OCI-LY1 (cell line): Measurements from ENCODE around the gene NFYC.

ENCODE experiments used
- H2AFZ ChIP-seq: fragments of 200-600 bp; sonication (generic), shearing (Covaris generic); 2 replicates; pipeline ENCODE4 v1.6.0; 2014; ENCODE audit warnings: antibody characterized with exemption, mild to moderate bottlenecking, low read length
- H3F3A ChIP-seq: fragments of 200-600 bp; sonication (generic), shearing (Covaris generic); 2 replicates; pipeline ENCODE4 v1.6.0; 2014; ENCODE audit warnings: mild to moderate bottlenecking, antibody characterized with exemption, low read length, moderate library complexity; ENCODE audit not compliant: insufficient read depth
- H3K27ac ChIP-seq: fragments of 200-600 bp; sonication (generic); 2 replicates; pipeline ENCODE4 v1.5.1; 2014; ENCODE audit warnings: low read length, mixed run types, mild to moderate bottlenecking, low read depth; ENCODE audit not compliant: poor library complexity, severe bottlenecking
- H3K27me3 ChIP-seq: fragments of 200-600 bp; sonication (generic); 2 replicates; pipeline ENCODE4 v1.6.0; 2014; ENCODE audit warnings: antibody characterized with exemption, mild to moderate bottlenecking, low read length, moderate library complexity; ENCODE audit not compliant: insufficient read depth
- H3K36me3 ChIP-seq: fragments of 200-600 bp; sonication (generic); 2 replicates; pipeline ENCODE4 v1.6.1; 2014; ENCODE audit warnings: mild to moderate bottlenecking, antibody characterized with exemption, low read length, moderate library complexity, mixed read lengths; ENCODE audit not compliant: insufficient read depth
- H3K4me1 ChIP-seq: fragments of 200-600 bp; sonication (generic); 2 replicates; pipeline ENCODE4 v1.5.1; 2014; ENCODE audit warnings: mild to moderate bottlenecking, low read length, moderate library complexity; ENCODE audit not compliant: insufficient read depth, severe bottlenecking
- H3K4me2 ChIP-seq: fragments of 200-600 bp; sonication (generic), shearing (Covaris generic); 2 replicates; pipeline ENCODE4 v1.6.1; 2014; ENCODE audit warnings: low read length
- H3K4me3 ChIP-seq: fragments of 200-600 bp; sonication (generic); 2 replicates; pipeline ENCODE4 v1.5.1; 2014; ENCODE audit warnings: low read length, low read depth, mild to moderate bottlenecking, mixed read lengths; ENCODE audit not compliant: poor library complexity, severe bottlenecking
- H3K79me2 ChIP-seq: fragments of 200-600 bp; shearing (Covaris generic); 2 replicates; pipeline ENCODE4 v1.6.1; 2016; ENCODE audit warnings: mixed run types, low read length, mixed read lengths; ENCODE audit not compliant: insufficient read depth
- H3K9ac ChIP-seq: fragments of 200-600 bp; sonication (generic), shearing (Covaris generic); 2 replicates; pipeline ENCODE4 v1.6.1; 2014; ENCODE audit warnings: mild to moderate bottlenecking, low read length, mixed read lengths
- H3K9me2 ChIP-seq: fragments of 200-600 bp; sonication (generic), shearing (Covaris generic); 2 replicates; pipeline ENCODE4 v1.6.1; 2014; ENCODE audit warnings: low read depth, mild to moderate bottlenecking, low read length, mixed read lengths
- H3K9me3 ChIP-seq: fragments of 200-600 bp; shearing (Covaris generic); 2 replicates; pipeline ENCODE4 v1.6.1; 2014; ENCODE audit warnings: low read length, mixed read lengths
- H4K20me1 ChIP-seq: fragments of 200-600 bp; sonication (generic), shearing (Covaris generic); 2 replicates; pipeline ENCODE4 v1.6.0; 2016; ENCODE audit warnings: mild to moderate bottlenecking, low read length; ENCODE audit not compliant: insufficient read depth
- CTCF ChIP-seq: fragments of 200-600 bp; sonication (generic), shearing (Covaris generic); IDR thresholded peaks from 2 replicates; pipeline ENCODE4 v1.5.1; 2017; ENCODE audit warnings: mild to moderate bottlenecking, antibody characterized with exemption, low read length, moderate library complexity, mixed read lengths
- EZH2 ChIP-seq: fragments of 200-600 bp; sonication (generic), shearing (Covaris generic); IDR thresholded peaks from 2 replicates; pipeline ENCODE4 v1.8.0; 2017; ENCODE audit warnings: borderline replicate concordance, mixed run types, mild to moderate bottlenecking, antibody characterized with exemption, low read length, moderate library complexity, mixed read lengths

Gene NFYC

GRCh38 chr1:40745176-40745575 lies 53.7 kb downstream of the NFYC start:
- TF ChIP-seq EZH2 (no peak), CTCF (no peak)
- Histone ChIP-seq H3K27ac (no peak overlapping the region), H3K9ac (no peak overlapping the region), H3K79me2 (no peaks in the 10 kb centered on the region; the same call in 1 of the 2 replicates), H3K9me3 (no peaks in the 10 kb centered on the region), H3K27me3 (no peaks in the 10 kb centered on the region), H3K4me1 (no peaks in the 10 kb centered on the region), H3K4me2 (no peak overlapping the region), H3K9me2 (no peaks in the 10 kb centered on the region), H3K4me3 (no peak overlapping the region), H4K20me1 (no peaks in the 10 kb centered on the region), H3K36me3 (peaks cover 99% of the 10 kb centered on the region), H2AFZ (no peak overlapping the region), H3F3A (no peaks in the 10 kb centered on the region)

GRCh38 chr1:40746344-40747090 lies 55.0 kb downstream of the NFYC start:
- TF ChIP-seq CTCF = no peak
- TF ChIP-seq EZH2 = no peak
- Histone ChIP-seq H3F3A (no peaks in the 10 kb centered on the region), H3K4me2 (no peak overlapping the region), H3K27ac (no peak overlapping the region), H3K27me3 (no peaks in the 10 kb centered on the region), H3K9me3 (no peaks in the 10 kb centered on the region), H3K9me2 (no peaks in the 10 kb centered on the region), H3K9ac (no peak overlapping the region), H3K79me2 (no peaks in the 10 kb centered on the region; the same call in 1 of the 2 replicates), H2AFZ (no peak overlapping the region), H4K20me1 (no peaks in the 10 kb centered on the region), H3K4me1 (no peaks in the 10 kb centered on the region), H3K4me3 (no peak overlapping the region), H3K36me3 (peaks cover 99% of the 10 kb centered on the region)

- Histone ChIP-seq H2AFZ (no peak overlapping the region), H3K27me3 (no peaks in the 10 kb centered on the region), H3F3A (no peaks in the 10 kb centered on the region), H3K4me1 (no peaks in the 10 kb centered on the region), H4K20me1 (no peaks in the 10 kb centered on the region), H3K36me3 (peaks cover 99% of the 10 kb centered on the region), H3K4me2 (no peak overlapping the region), H3K9ac (no peak overlapping the region), H3K4me3 (no peak overlapping the region), H3K9me3 (no peaks in the 10 kb centered on the region), H3K79me2 (no peaks in the 10 kb centered on the region), H3K9me2 (no peaks in the 10 kb centered on the region), H3K27ac (no peak overlapping the region)
- no peak for TF ChIP-seq CTCF
- TF ChIP-seq EZH2 = no peak
Measured at GRCh38 chr1:40748841-40749718, 57.6 kb downstream of the NFYC start.
